ENCODE results near the gene XPO4. TPM values are rescaled to one million over a fixed set of nuclear protein-coding genes. Genes with fewer than 3 reads are reported as not detected.

Gene XPO4
- total RNA-seq, 1 experiment from 2014 or later = 34.1 TPM

DNA sequence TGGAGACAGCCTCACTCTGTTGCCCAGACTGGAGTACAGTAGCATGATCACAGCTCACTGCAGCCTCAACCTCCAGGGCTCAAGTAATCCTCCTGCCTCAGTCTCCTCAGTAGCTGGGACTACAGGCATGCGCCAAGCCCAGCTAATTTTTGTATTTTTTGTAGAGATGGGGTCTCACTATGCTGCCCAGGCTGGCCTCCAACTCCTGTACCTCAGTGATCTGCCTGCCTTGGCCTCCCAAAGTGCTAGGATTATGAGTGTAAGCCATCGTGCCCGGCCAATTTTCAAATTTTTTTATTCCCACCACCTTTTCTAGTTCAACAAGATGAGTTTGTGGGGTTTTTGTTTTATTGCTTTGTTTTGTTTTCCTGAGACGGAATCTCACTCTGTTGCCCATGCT lies 31.7 kb downstream of the XPO4 start:
- Mint-ChIP-seq H3K9me3 (no peaks in the 10 kb centered on the region), H3K4me1 (peaks cover 23 to 24% of the 10 kb centered on the region in 2 experiments), H3K36me3 (ENCODE audit: insufficient read depth in 1 of 3, low read depth in 3 of 3) (peaks cover 0 to 3% (median 2%) of the 10 kb centered on the region in 3 experiments; a peak in 2 of 7 replicates), H3K27me3 (ENCODE audit: low read depth) (no peaks in the 10 kb centered on the region), H3K27ac (no peak overlapping the region), H3K4me3 (no peak overlapping the region)
- Histone ChIP-seq H4K5ac (ENCODE audit: insufficient read length, low read depth, low read length) (no peak overlapping the region), H4K91ac (ENCODE audit: insufficient read length, low read depth, low read length) (no peak overlapping the region), H3K4ac (ENCODE audit: low read depth, low read length) (no peak overlapping the region), H2AK5ac (ENCODE audit: insufficient read length, low read length) (no peak overlapping the region), H3K4me2 (ENCODE audit: insufficient read depth, insufficient read length, low read length) (no peak overlapping the region), H3K79me2 (ENCODE audit: insufficient read depth, low read length) (peaks cover 15% of the 10 kb centered on the region; the same call in 1 of the 2 replicates), H2BK20ac (ENCODE audit: low read depth, low read length, poor library complexity, severe bottlenecking) (no peak overlapping the region), H3K79me1 (ENCODE audit: insufficient read depth, low read depth, low read length, poor library complexity, severe bottlenecking) (peaks cover 11% of the 10 kb centered on the region), H3K14ac (ENCODE audit: insufficient read depth, low read length) (no peak overlapping the region), H3K27me3 (ENCODE audit: insufficient read depth, low read length) (no peaks in the 10 kb centered on the region), H3K4me1 (ENCODE audit: insufficient read depth, low read length) (no peaks in the 10 kb centered on the region; the same call in 1 of the 2 replicates), H3T11ph (ENCODE audit: low read length) (no peak overlapping the region), H3K23me2 (ENCODE audit: insufficient read length, low read depth, low read length, poor library complexity, severe bottlenecking) (no peaks in the 10 kb centered on the region), H4K8ac (replicated peaks; ENCODE audit: insufficient read length, low read depth, low read length) (no peak overlapping the region), H2BK15ac (ENCODE audit: low read depth, low read length) (no peak overlapping the region), H3K9ac (ENCODE audit: extremely low read depth, insufficient read length, low read length) (no peak overlapping the region), H3K27ac (ENCODE audit: insufficient read length, low read depth, low read length) (no peak overlapping the region), H3K23ac (ENCODE audit: insufficient read length, low read depth, low read length) (no peak overlapping the region), H2AFZ (ENCODE audit: low read length) (no peak overlapping the region), H3K18ac (ENCODE audit: insufficient read length, low read depth, low read length) (no peak overlapping the region), H3K9me3 (ENCODE audit: control insufficient read depth, low read depth, low read length) (no peaks in the 10 kb centered on the region), H2BK5ac (ENCODE audit: insufficient read length, low read length) (no peak overlapping the region), H2BK120ac (ENCODE audit: low read depth, low read length, poor library complexity, severe bottlenecking) (no peak overlapping the region), H2BK12ac (ENCODE audit: insufficient read length, low read depth, low read length) (no peak overlapping the region), H4K20me1 (ENCODE audit: control insufficient read depth, insufficient read depth, insufficient read length) (no peaks in the 10 kb centered on the region), H3K56ac (ENCODE audit: insufficient read length, low read depth, low read length) (no peak overlapping the region)
- no peak for DNase-seq
- WGBS (ENCODE audit: extremely low coverage, insufficient read length, low lambda C conversion rate) = no CpG with 5 or more reads among the region's 4 CpGs
- TF ChIP-seq CTCF (conservative IDR thresholded peaks at IDR 0.05) = no peak

All from H9 (cell line).